HG02588 (cell line): ENCODE measurements around the gene DMRT2.

ENCODE experiments used
- ATAC-seq: cut with Tn5 transposase; IDR thresholded peaks from one replicate; pipeline ENCODE4 v1.9.1; 2021; ENCODE audit warnings: mild to moderate bottlenecking, moderate library complexity; ENCODE audit not compliant: unreplicated experiment

The DMRT2 gene

GRCh38 chr9:1050125-1050895, at the start of gene DMRT2:
Gene DMRT2, plus strand, starts transcription at chr9:1050357. Its CDS starts 1,257 bp downstream, at chr9:1051614.
- no peak for ATAC-seq

- ATAC-seq: no peak
These were observed 48.3 kb upstream of the DMRT2 start for GRCh38 chr9:1001838-1002237.

GRCh38 chr9:1002678-1003077, 47.5 kb upstream of the DMRT2 start:
- no peak for ATAC-seq

- no peak for ATAC-seq
These were observed 45.0 kb upstream of the DMRT2 start for GRCh38 chr9:1005043-1005667.

GRCh38 chr9:1007312-1007711, 42.8 kb upstream of the DMRT2 start:
- ATAC-seq: no peak

GRCh38 chr9:1008216-1008615, 41.9 kb upstream of the DMRT2 start:
- ATAC-seq: no peak

GRCh38 chr9:1009101-1009707, 41.0 kb upstream of the DMRT2 start:
- ATAC-seq: peak; percentile 94

GRCh38 chr9:1013021-1013420, 37.1 kb upstream of the DMRT2 start:
- ATAC-seq: no peak

- ATAC-seq: no peak
These were observed 35.9 kb upstream of the DMRT2 start for GRCh38 chr9:1014225-1014624.

- ATAC-seq: no peak
These were observed 35.5 kb upstream of the DMRT2 start for GRCh38 chr9:1014640-1015039.

- no peak for ATAC-seq
These were observed 32.0 kb upstream of the DMRT2 start for GRCh38 chr9:1018121-1018520.

GRCh38 chr9:1024112-1024511, 26.0 kb upstream of the DMRT2 start:
- ATAC-seq: no peak

- ATAC-seq: no peak
These were observed 25.0 kb upstream of the DMRT2 start for GRCh38 chr9:1025131-1025530.

- no peak for ATAC-seq
These were observed 23.9 kb upstream of the DMRT2 start for GRCh38 chr9:1026219-1026618.

- ATAC-seq: no peak
These were observed 21.5 kb upstream of the DMRT2 start for GRCh38 chr9:1028501-1029190.

GRCh38 chr9:1031951-1032601, 18.1 kb upstream of the DMRT2 start:
- ATAC-seq: no peak

- no peak for ATAC-seq
These were observed 15.9 kb upstream of the DMRT2 start for GRCh38 chr9:1034271-1034670.

- ATAC-seq: no peak
These were observed 10.6 kb upstream of the DMRT2 start for GRCh38 chr9:1039589-1039988.

- ATAC-seq: no peak
These were observed 7.7 kb upstream of the DMRT2 start for GRCh38 chr9:1042466-1042865.

GRCh38 chr9:1044643-1045042, 5.5 kb upstream of the DMRT2 start:
- no peak for ATAC-seq
